HG02943 (cell line): ENCODE results near the gene RINL.

Source experiments
- ATAC-seq: cut with Tn5 transposase; IDR thresholded peaks from one replicate; pipeline ENCODE4 v1.9.1; 2021; ENCODE audit warnings: mild to moderate bottlenecking, low read depth, moderate library complexity; ENCODE audit not compliant: unreplicated experiment

The RINL gene

DNA sequence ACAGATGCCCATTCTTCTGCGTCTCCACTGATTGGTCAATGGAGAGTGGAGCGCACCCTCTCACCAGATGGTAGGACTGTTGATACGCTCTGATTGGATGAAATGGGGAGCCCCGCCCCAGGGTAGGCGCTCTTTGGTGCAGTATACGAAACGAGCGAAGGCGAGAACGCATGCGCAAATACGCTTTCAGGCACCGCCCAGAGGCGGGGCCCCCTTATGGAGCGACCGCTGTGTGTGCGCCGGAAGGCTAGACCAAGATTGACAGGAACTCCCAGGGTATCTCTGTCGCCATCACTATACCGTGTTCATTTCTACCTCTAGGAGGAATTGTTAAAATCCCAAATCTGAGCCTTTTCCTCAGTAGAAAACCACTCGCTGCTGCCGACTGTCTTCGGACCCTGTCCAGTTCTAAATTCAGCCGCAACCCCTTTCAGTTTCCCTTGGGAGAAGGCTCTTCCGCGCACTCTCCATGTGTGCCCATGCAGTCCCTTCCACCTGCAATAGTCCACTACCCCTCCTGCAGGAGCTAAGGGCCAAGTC, 27.6 kb downstream of the RINL start:
- ATAC-seq = peak; percentile 63

DNA sequence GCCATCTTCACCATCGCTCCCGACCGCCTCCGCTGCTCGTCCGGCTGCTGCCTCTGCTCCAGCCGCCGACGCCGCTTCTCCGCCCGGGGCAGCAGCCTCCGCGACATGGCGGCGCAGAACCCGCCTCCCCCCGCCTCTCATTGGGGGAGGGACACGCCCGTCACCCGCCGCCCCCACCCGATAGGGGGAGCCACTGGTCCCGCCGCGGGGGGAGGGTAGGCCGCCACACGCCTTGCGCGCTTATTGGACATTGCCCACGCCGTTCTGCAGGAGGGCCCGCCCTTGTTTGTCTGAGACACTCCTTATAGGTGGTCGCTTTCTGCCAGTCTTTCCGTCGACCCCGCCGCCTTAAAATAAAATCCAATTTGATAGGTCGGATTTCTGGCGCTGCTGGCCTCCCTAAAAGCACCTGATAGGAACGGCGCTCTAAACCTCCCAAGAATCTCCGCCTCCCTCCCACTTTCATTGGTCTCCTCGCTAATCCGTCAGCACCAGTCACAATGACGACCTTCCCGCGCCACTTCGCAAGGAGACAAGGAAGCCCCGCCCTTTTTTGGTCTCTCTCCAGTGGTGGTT, 28.1 kb downstream of the RINL start, which contains the start of gene HNRNPL:
HNRNPL (minus strand) TSS at position 127 of the 576 bp plus-strand sequence; CDS start at position 107, 20 bp downstream.
- peak; percentile 52 for ATAC-seq

DNA sequence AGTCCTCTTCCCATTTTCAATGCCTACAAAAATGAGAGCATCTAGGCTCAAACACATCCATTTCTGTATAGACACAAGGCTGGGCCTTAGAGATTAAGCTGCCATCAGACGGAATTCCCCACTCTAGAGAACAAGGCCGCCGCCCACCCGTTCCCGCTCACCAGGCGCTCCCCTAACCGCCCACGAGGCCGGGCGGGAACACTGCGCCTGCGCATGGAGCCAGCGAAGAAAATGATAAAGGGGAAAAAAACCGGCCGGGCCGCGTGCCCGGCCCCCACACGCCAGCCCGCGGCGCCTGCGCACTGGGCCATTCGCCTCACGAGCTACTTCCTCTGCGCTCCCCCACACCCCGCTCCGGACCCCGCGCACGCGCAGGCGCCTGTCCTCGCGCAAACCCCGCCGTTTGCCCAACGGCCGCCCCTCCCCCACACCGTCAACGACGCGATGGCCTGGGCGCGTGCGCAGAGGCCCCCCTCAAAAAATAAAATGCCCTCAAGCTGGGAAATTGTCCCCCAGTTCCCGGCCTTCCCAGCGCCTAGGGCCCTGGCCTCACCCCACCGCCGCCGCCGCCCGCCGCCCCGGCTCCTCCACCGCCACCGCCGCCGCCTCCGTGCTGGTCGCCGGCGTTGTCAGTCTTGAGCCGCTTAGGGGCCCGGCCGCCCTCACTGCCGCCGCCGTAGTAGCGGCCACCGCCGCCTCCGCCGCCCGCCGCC, 28.8 kb downstream of the RINL start:
- peak; percentile 23 for ATAC-seq

DNA sequence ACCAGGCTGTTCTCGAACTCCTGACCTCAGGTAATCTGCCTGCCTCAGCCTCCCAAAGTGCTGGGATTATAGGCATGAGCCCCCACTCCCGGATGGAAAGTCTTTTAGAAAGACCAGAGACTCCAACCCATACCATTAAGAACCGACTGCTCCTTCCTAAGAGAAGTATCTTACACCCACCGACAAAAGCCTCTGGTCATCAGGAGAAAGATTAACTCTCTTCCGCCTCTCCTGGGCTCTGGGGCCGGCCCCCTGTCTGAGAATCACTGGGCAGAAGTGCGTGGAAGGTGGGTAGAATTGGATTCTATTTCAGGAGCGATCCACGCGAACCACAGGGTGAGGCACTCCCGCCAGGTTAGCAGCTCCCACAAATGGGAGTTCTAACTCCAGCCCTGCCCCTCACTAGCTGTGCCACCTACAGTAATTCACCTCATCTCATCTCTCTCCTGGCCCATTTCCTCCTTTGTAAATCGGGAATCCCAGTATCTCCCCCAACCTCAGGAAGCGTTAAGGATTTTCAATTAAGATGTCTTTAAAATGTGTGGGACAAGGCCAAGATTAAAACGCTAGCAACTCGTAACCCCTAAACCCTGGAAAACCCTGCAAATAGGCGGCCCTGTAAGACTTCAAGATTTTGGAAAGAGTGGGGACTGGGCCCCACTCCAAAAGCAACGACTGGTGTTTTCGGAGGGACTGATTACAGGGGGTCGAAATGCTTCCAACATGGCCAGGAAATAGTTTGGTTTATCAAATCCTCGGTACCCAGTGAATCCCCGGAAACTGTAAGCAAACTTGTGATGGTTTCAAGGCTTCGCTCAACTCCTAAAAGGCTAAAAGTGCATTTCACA, 29.6 kb downstream of the RINL start:
- no peak for ATAC-seq

DNA sequence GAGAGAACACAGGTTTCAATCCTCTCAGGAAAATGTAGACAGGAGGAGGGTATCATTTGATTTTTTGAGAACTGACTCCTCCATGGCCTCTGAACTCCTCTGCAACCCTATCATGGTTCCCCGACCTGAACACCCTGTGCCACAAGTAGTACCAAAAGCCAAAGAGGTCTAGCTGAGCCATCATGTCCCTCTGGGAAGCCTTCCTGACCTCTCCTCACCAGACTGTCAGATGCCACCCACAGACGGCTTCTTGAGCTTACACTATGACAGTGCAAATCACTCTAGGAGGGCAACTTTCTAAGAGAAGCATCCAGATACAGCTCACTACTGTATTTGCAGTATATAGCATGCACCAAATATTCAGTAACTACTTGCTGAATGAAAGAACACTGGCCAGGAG, 32.0 kb downstream of the RINL start:
- no peak for ATAC-seq

DNA sequence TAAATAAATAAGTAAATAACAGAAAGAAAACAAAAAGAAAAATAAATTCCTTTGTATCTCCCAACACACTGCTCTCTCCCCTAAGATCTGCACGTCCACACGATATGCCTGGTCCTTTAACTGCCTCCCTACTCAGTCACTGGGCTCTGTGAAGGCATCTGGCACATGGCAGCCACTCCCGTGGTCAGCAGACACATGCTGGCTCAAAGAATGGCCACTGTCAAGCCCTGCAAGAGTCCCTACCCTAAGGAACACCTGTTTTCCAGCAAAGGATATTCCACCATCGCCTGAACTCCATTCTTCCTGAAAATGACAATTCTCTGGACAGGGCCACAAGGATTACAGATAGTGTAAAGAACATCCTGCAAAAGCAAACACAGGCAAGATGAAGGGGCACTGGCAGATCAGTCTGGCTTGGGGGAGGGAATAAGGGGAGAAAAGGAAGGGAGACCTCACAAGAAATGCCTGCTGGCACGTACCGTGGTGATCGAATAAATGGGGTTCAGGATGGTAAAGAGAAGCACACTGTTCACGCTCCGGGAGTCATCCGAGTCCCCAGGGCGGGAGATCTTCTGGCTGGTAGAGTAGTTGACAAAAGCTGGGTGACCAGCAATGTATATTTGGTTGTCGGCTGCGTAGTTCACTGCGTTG, 32.6 kb downstream of the RINL start:
- no peak for ATAC-seq

DNA sequence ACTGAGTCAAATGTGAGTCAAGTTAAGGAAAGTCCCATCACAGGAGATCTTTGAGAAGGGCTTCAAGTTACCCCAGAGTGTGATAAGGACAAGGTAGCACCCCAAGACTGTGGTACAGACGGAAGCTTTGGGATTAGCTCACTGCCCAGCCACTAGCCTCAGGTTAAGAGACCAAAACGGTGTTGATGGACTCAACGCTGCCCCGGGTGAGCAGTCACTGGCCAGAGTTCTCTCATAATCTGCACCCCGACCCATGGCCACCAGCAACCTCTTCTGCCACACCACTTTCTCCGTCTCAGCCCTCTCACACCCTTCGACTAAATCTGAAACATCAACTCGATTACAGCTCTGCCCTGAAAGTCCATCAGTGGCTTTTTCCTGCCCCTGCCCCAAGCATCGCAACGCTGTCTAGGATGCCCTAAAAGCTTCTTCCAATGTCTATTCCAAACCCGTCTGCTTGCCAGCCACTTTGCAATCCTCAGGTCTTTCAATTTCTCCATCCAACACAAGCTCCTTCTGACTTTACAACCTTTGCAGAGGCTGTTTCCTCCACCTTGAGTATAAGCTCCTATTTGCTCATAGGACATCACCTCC, 33.9 kb downstream of the RINL start:
- no peak for ATAC-seq

DNA sequence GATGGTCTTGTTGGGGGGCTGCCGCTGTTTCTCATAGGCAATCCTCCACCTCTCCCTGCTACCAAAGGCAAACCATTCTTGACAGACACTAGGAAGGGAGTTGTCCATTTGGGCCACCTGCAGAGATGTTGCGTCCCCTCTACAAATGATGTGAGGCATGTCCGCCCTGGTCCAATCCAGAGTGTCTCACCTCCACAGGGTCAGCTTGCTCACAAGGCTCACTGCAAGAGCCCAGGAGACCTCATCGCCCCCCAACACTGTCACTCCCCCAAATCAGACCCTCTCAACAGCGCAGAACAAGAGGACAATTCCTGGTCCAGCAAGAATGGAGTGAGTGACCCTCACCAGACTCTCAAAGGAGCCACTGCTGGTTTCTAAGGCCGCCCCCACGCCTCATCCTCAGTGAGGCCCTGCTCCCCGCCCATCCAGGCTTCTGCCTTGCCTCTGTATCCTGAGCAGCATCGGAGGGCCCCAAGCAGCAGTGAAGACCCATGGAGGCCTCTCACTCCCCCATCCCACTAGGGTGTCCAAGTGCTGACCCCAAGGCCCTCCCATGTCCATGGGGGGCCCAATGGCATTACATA, 34.8 kb downstream of the RINL start:
- ATAC-seq = no peak

DNA sequence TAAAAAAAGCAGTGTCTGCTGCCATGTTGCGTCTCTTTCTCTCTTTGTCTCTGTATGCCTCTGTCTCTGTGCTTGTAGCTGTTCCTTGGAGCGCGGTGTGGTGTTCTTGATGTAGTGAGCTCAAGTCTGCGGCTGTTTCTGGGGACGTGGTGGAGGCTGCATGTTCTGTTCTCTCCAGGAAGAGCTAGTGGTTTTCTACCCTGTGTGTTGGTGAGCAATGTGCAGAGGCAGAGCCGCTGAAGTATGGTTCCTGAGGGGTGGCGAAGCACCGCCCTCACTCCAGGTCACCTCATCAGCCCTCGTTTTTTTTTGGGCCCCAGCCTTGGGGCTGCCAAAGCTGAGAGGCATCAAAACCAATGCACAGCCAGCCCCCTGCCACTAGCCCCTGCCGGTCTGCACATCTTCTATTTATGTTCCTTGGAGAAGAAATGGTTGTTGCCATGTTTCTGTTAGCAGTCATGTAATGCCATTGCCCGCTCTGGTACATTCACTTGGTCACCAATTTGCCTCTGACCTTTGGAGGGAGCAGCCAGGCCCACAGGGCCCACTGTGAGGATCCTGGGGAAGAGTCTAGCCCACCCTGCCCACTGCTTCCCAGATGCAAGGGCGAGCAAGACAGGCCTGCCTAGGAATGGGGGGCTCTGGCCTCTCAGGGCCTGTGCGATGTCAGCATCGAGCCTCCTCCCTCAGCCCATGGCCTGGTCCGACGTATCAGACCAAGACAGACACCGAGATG, 35.5 kb downstream of the RINL start:
- ATAC-seq = no peak

DNA sequence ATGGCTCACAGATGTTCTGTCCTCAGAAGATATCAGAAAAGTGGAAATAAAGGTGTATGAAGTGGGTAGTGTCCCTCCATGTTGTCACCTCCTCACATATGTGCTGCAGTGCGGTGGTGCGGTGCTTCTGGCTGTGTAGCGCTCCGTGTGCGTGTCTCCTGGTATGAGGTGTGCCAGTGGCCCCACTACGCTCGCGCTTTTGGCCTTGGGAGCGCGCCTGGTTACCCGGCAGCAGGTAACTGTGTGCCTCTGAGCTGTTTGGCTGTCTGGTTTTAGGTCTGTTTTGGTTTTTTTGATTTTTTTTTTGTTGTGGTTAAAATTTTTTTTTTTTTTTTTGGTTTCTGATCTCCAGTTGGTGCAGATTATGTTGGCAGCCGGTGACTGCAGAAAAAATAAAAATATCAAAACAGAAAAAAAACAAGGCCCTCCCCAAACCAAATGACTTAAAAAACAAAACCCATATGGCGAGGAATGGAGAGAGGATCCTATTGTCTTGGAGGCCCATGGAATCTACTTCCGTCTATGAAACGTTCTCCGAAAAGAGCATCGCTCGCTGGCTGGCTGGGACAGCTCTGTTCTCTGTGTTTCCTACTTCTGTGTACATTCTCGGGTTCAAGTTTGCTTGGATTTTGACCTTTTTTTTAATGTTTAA, 36.2 kb downstream of the RINL start:
- no peak for ATAC-seq

DNA sequence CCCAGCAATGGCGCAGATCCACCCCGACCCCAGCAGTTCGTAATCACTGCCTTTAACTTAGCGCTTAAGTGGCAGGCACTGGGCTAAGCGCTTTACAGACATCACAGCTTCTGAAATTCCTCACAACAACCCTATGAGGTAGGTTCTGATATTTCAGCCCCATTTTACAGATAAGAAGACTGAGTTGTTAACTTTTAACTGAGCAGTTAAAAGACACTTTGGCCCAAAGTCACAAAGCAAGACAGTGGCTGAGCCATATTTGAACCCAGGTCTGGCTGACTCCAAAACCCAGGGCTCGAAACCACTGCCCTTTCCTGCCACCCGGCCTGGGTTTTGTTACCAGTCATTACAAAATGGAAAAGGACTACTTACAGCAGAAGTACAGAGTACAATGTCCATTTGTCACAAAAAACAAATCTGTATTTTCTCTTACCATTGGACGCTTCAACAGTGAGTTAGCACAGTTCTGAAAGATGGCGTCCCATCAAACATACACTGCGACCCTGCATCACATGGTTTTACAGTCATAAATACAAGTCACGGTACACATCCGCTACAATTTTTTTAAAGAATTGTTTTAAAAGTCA, 36.8 kb downstream of the RINL start:
- ATAC-seq = no peak

DNA sequence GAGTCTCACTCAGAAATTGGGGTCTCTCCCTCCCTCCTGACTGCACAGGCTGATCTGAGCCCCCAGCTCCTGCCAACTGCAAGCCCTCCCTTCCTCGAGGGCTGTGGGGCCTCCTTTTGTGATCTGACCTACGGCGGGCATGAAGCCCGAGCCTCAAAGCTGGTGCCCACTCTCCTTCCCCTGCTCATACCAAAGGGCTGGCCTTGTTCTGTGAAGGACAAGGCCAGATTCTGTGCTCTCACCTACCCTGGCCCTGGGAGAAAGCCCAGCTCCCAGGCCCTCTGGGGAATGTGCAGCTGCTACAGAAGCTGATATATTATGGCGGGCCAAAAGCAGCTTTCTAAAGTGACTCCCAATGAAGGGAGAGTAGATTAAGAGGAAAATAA, 37.5 kb downstream of the RINL start:
- no peak for ATAC-seq

DNA sequence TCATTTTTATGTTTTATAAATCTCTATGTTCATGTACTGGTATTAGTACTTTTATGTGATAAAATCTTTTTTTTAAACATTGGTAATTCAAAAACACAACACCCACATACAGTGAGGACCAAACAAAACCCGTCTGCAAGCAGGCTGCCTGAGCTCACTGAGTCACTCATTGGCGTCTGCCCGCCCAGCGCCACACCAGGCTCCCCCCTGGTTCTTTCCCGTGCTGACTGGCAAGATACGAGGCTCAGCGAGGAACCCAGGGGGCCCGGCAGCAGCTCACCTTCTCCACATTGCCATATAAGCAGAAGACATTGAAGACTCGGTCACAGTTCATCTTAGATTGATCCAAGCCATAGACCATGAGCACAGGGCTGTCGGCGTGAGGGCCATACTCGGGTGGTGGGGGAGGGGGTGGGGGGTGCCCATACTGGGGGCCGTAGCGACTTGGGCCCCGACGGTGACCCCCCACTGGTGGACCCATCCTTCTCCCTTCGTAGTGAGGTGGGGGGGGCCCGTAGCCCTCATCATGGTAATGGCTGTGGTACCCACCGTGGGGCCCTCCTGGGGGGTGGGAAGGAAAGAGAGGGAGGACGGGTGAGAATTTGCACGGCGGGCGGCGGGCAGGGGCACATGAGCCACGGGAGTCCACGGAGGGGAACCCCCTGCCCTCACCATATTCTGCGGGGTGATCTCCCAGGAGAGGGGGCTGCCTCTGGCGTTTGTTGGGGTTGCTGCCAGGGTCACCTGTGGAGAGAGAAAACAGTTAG, 38.1 kb downstream of the RINL start:
- no peak for ATAC-seq

DNA sequence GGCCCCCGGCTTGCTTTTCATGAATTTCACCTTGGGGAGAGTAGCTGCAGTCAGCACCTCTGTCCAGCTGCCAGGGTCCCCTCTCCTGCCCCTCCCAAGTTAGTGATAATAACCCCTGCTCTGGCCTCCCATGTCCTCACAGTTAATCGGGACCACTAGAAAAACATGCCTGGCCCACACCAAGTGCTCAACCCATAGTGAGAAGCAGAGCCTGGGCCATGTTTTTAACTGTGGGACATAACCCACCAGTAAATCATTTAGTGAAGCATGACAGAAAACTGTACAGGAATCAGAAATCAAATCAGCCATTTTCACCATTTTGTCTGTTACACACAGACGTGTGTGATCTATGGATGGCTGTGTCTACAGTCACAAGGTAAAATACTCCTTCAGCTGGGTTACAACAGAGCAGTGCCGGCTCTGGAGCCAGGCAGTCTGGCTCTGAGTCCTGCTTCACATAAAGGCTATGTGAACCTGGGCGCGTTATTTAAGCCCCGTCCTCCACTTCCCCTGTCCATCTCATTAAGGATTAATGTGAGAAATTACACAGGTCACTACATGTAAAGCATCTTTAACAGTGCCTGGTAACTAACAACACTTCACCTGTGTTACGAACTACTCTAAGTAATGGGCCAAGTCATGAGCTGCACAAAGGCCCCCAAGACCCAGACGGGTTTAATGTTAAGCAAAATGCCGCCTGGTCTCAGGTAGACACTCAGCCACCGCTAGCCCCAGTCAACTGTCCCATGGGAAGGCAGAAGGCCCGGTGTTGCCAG, 38.9 kb downstream of the RINL start:
- no peak for ATAC-seq

DNA sequence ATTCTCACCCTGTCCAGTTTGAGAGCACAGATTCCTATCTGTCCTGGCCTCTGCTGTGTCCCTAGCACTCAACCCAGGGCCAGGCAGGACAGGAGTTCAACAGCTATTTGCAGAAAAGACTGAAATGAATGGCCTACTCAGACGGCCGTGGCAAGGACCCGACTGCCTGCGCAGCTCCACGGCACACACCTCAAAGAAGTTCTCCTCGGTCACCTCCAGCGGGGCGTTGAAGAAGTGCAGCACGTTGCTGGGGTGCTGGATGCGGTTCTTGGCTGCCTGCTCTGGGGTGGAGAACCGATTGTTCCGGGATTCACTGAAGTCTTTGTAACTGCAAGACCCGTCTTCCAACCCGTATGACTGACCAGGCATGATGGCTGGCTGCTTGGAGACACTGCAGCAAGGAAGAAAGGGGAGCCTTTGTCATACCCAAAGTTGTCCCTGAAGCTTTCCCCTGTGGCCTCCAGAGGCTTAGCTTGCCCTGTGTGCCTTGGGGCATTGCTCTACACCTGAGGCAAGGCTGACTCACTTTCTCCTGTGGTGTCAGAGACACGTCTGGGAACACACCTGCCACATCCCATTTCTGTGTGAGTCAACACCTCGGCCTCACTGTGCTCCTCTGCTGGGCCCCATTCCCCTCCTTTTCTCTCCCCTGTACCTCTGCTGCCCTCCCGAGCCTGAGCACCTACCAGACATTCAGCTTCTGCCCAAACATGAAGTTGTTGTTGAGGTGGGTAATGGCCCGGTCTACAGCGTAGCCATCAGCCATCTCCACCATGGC, 39.7 kb downstream of the RINL start:
- no peak for ATAC-seq

DNA sequence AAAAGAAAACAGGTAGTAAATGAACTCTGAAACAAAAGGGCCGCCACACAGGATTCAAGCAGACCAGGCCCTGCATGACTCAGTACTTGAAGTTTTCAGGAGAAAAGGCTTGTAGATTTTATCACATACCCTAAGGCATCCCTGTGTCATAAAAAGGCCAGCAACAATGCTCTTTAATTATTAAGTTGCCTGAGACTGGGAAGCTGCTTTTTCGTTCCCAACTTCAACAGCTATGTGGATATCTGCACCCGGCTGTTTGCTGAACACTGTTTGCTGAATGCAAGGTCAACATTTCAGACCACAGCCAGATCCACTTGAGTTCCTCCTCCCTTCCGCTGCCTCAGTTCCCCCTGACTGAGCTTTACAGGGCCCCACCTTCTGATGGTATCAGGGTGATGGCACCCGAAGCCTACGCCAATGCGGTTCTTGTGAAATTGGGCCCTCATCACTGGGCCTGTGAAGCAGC, 40.4 kb downstream of the RINL start:
- no peak for ATAC-seq
